HG03460 (cell line): Measurements from ENCODE around the gene PALM.

Experiments
- ATAC-seq: cut with Tn5 transposase; IDR thresholded peaks from one replicate; pipeline ENCODE4 v1.9.1; 2021; ENCODE audit not compliant: unreplicated experiment

The PALM gene

GRCh38 chr19:778910-779653 lies 70.3 kb downstream of the PALM start:
- ATAC-seq, result no peak

- ATAC-seq, result no peak
Measured at GRCh38 chr19:780935-781334, 72.2 kb downstream of the PALM start.

GRCh38 chr19:781800-782184 lies 73.1 kb downstream of the PALM start:
- ATAC-seq, result no peak

GRCh38 chr19:782185-782877 lies 73.6 kb downstream of the PALM start:
- ATAC-seq, result no peak

- no peak for ATAC-seq
Measured at GRCh38 chr19:782878-783668, 74.3 kb downstream of the PALM start.

- ATAC-seq, result no peak
Measured at GRCh38 chr19:784541-784940, 75.8 kb downstream of the PALM start.

GRCh38 chr19:787536-787935 lies 78.8 kb downstream of the PALM start:
- ATAC-seq, result no peak

GRCh38 chr19:788686-788982 lies 79.9 kb downstream of the PALM start:
- ATAC-seq, result no peak

GRCh38 chr19:788983-789700 lies 80.4 kb downstream of the PALM start:
- ATAC-seq, result no peak

GRCh38 chr19:789701-790060 lies 80.9 kb downstream of the PALM start:
- ATAC-seq, result no peak

GRCh38 chr19:791007-791566 lies 82.4 kb downstream of the PALM start:
- ATAC-seq, result no peak

- no peak for ATAC-seq
Measured at GRCh38 chr19:791567-792305, 83.0 kb downstream of the PALM start.

- no peak for ATAC-seq
Measured at GRCh38 chr19:792306-792885, 83.7 kb downstream of the PALM start.

- no peak for ATAC-seq
Measured at GRCh38 chr19:793806-794205, 85.1 kb downstream of the PALM start.

GRCh38 chr19:795073-795611 lies 86.4 kb downstream of the PALM start:
- no peak for ATAC-seq

- no peak for ATAC-seq
Measured at GRCh38 chr19:795691-796581, 87.2 kb downstream of the PALM start.

- ATAC-seq, result peak; percentile 66
Measured at GRCh38 chr19:796692-797527, 88.2 kb downstream of the PALM start, which contains the start of gene PTBP1. PTBP1 (plus strand) TSS chr19:797452; CDS start chr19:797498, 46 bp downstream.
